Measurements from ENCODE around the gene LETM1.

LETM1 gene

DNA sequence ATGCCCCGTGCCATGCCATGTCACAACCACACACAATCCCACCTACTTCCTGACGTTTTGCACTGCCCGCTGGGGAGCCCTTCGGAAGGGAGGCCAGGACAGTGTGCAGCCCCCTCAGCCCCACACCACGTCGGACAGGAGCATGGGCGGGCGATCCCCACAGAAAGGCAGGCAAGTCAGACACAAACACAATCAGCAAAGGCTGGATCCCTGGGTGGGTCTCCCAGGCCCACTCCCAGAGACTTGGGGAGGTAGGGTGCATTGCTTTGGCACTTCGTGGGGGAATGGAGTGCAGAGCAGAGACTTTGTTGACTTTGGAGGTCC is 14.1 kb downstream of the LETM1 start:
- TF ChIP-seq TOX (CRISPR knock-in tag; IDR thresholded peaks at IDR 0.05; ENCODE audit: borderline replicate concordance) = no peak
- no peak for TF ChIP-seq POU6F1 (CRISPR knock-in tag; IDR thresholded peaks at IDR 0.05; ENCODE audit: borderline replicate concordance, low read depth)
- ATAC-seq = no peak

GRCh38 chr4:1841201-1841886 is 14.6 kb downstream of the LETM1 start:
- ATAC-seq = no peak
- no peak for TF ChIP-seq ESRRG (CRISPR knock-in tag; IDR thresholded peaks at IDR 0.05)
- TF ChIP-seq PPARA (CRISPR knock-in tag; IDR thresholded peaks at IDR 0.05; ENCODE audit: borderline replicate concordance) = no peak
- TF ChIP-seq SNAI2 (CRISPR knock-in tag; IDR thresholded peaks at IDR 0.05) = no peak
- no peak for TF ChIP-seq ZFP3 (CRISPR knock-in tag; IDR thresholded peaks at IDR 0.05)
- TF ChIP-seq TCF4 (CRISPR knock-in tag; IDR thresholded peaks at IDR 0.05; ENCODE audit: borderline replicate concordance) = no peak
- no peak for TF ChIP-seq ZNF70 (CRISPR knock-in tag; IDR thresholded peaks at IDR 0.05)
- TF ChIP-seq GLIS3 (CRISPR knock-in tag; IDR thresholded peaks at IDR 0.05) = no peak
- TF ChIP-seq RARB (CRISPR knock-in tag; IDR thresholded peaks at IDR 0.05) = no peak
- TF ChIP-seq, protein P1, sequence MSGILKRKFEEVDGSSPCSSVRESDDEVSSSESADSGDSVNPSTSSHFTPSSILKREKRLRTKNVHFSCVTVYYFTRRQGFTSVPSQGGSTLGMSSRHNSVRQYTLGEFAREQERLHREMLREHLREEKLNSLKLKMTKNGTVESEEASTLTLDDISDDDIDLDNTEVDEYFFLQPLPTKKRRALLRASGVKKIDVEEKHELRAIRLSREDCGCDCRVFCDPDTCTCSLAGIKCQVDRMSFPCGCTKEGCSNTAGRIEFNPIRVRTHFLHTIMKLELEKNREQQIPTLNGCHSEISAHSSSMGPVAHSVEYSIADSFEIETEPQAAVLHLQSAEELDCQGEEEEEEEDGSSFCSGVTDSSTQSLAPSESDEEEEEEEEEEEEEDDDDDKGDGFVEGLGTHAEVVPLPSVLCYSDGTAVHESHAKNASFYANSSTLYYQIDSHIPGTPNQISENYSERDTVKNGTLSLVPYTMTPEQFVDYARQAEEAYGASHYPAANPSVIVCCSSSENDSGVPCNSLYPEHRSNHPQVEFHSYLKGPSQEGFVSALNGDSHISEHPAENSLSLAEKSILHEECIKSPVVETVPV (CRISPR knock-in tag; IDR thresholded peaks at IDR 0.05) = no peak
- no peak for TF ChIP-seq BACH2 (CRISPR knock-in tag; IDR thresholded peaks at IDR 0.05; ENCODE audit: borderline replicate concordance)
- TF ChIP-seq POU6F1 (CRISPR knock-in tag; IDR thresholded peaks at IDR 0.05; ENCODE audit: borderline replicate concordance, low read depth) = no peak
- TF ChIP-seq ISL1 (CRISPR knock-in tag; IDR thresholded peaks at IDR 0.05) = no peak
- no peak for TF ChIP-seq CSDC2 (CRISPR knock-in tag; IDR thresholded peaks at IDR 0.05)
- TF ChIP-seq OSR1 (CRISPR knock-in tag; IDR thresholded peaks at IDR 0.05) = no peak
- TF ChIP-seq, protein P2, sequence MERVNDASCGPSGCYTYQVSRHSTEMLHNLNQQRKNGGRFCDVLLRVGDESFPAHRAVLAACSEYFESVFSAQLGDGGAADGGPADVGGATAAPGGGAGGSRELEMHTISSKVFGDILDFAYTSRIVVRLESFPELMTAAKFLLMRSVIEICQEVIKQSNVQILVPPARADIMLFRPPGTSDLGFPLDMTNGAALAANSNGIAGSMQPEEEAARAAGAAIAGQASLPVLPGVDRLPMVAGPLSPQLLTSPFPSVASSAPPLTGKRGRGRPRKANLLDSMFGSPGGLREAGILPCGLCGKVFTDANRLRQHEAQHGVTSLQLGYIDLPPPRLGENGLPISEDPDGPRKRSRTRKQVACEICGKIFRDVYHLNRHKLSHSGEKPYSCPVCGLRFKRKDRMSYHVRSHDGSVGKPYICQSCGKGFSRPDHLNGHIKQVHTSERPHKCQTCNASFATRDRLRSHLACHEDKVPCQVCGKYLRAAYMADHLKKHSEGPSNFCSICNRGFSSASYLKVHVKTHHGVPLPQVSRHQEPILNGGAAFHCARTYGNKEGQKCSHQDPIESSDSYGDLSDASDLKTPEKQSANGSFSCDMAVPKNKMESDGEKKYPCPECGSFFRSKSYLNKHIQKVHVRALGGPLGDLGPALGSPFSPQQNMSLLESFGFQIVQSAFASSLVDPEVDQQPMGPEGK (CRISPR knock-in tag; IDR thresholded peaks at IDR 0.05; ENCODE audit: borderline replicate concordance) = no peak
- TF ChIP-seq ZC3H10 (CRISPR knock-in tag; IDR thresholded peaks at IDR 0.05) = no peak
- TF ChIP-seq, protein P3, sequence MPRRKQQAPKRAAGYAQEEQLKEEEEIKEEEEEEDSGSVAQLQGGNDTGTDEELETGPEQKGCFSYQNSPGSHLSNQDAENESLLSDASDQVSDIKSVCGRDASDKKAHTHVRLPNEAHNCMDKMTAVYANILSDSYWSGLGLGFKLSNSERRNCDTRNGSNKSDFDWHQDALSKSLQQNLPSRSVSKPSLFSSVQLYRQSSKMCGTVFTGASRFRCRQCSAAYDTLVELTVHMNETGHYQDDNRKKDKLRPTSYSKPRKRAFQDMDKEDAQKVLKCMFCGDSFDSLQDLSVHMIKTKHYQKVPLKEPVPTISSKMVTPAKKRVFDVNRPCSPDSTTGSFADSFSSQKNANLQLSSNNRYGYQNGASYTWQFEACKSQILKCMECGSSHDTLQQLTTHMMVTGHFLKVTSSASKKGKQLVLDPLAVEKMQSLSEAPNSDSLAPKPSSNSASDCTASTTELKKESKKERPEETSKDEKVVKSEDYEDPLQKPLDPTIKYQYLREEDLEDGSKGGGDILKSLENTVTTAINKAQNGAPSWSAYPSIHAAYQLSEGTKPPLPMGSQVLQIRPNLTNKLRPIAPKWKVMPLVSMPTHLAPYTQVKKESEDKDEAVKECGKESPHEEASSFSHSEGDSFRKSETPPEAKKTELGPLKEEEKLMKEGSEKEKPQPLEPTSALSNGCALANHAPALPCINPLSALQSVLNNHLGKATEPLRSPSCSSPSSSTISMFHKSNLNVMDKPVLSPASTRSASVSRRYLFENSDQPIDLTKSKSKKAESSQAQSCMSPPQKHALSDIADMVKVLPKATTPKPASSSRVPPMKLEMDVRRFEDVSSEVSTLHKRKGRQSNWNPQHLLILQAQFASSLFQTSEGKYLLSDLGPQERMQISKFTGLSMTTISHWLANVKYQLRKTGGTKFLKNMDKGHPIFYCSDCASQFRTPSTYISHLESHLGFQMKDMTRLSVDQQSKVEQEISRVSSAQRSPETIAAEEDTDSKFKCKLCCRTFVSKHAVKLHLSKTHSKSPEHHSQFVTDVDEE (CRISPR knock-in tag; IDR thresholded peaks at IDR 0.05) = no peak
- TF ChIP-seq ZNF8 (CRISPR knock-in tag; IDR thresholded peaks at IDR 0.05) = no peak
- TF ChIP-seq TOX (CRISPR knock-in tag; IDR thresholded peaks at IDR 0.05; ENCODE audit: borderline replicate concordance) = no peak
- no peak for TF ChIP-seq ARNTL (CRISPR knock-in tag; IDR thresholded peaks at IDR 0.05; ENCODE audit: borderline replicate concordance, low read depth)

DNA sequence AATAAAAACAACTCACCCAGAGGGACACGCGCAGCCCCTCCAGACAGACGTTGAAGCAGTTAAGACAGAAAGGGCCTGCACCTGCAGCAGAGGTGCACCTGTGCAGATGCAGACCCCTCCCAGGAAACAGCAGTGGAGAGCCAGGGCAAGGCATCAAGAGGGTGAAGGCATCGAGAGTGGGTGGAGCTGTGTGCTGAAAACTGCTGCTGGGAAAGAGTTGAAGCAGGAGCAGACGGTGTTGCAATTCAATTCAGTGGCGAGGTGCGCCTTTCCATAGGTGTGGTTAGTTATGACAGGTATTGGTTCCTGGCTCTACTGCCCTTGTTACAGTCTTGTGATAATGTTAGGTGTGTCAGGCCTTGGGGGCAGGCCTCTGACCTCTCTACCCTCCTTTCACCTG is 16.7 kb downstream of the LETM1 start:
- ATAC-seq = no peak
- TF ChIP-seq, protein P1 (CRISPR knock-in tag; IDR thresholded peaks at IDR 0.05) = no peak
- no peak for TF ChIP-seq ZNF8 (CRISPR knock-in tag; IDR thresholded peaks at IDR 0.05)
- no peak for TF ChIP-seq ZNF70 (CRISPR knock-in tag; IDR thresholded peaks at IDR 0.05)
- TF ChIP-seq CREB5 (CRISPR knock-in tag; IDR thresholded peaks at IDR 0.05; ENCODE audit: low read depth) = no peak
- no peak for TF ChIP-seq BACH2 (CRISPR knock-in tag; IDR thresholded peaks at IDR 0.05; ENCODE audit: borderline replicate concordance)
- TF ChIP-seq, protein P3 (CRISPR knock-in tag; IDR thresholded peaks at IDR 0.05) = no peak
- TF ChIP-seq SNAI2 (CRISPR knock-in tag; IDR thresholded peaks at IDR 0.05) = no peak
- no peak for TF ChIP-seq OSR1 (CRISPR knock-in tag; IDR thresholded peaks at IDR 0.05)
- no peak for TF ChIP-seq ZNF565 (CRISPR knock-in tag; conservative IDR thresholded peaks at IDR 0.05; ENCODE audit: low read depth)

All from SK-N-SH treated with all-trans-retinoic acid at 6 μM for 48 hours (cell line).